ENCODE results near the gene TACC2.
"Not testable (repeated sequence)": the region's sequence is repeated elsewhere in the genome, so short reads cannot be mapped to it uniquely, and the experiment has no call there.

Gene TACC2

DNA sequence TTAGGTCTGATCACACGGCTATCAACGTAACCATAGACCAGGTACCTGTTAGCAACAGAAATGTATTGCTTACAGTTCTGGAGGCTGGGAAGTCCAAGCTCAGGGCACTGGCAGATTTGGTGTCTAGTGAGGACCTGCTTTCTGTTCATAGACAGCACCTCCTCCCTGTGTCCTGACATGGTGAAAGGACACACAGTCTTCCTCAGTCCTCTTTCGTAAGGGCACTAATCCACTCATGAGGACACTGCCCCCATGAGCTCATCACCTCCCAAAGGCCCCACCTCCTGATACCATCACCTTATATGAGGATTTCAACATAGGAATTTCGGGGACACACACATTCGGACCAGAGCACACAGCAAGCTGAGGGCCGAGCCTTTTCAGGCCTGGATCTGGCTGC is 210.7 kb downstream of the TACC2 start:
- DNase-seq = no peak

DNA sequence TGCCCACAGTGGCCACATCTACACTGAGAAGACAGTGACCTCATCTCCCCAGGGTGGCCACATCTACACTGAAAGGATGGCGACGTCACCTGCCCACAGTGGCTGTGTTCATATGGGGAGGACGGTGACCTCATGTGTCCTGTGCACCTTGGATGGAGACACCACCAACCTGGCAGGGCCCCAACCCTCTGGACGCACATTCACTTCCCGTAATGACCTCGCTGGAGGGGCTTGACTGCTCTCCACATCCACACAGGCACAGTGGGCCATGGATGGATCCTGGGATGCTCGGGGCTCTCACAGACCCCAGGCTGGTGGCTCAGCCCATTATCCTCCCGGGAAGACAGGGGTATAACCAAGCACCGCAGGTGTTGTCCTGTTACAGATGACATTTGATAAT is 212.4 kb downstream of the TACC2 start:
- no peak for DNase-seq

DNA sequence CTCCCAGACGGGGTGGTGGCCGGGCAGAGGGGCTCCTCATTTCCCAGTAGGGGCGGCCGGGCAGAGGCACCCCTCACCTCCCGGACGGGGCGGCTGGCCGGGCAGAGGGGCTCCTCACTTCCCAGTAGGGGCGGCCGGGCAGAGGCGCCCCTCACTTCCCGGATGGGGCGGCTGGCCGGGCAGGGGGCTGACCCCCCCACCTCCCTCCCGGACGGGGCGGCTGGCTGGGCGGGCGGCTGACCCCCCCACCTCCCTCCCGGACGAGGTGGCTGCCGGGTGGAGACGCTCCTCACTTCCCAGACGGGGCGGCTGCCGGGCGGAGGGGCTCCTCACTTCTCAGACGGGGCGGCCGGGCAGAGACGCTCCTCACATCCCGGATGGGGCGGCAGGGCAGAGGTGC is 214.2 kb downstream of the TACC2 start:
- not testable (repeated sequence) for DNase-seq

DNA sequence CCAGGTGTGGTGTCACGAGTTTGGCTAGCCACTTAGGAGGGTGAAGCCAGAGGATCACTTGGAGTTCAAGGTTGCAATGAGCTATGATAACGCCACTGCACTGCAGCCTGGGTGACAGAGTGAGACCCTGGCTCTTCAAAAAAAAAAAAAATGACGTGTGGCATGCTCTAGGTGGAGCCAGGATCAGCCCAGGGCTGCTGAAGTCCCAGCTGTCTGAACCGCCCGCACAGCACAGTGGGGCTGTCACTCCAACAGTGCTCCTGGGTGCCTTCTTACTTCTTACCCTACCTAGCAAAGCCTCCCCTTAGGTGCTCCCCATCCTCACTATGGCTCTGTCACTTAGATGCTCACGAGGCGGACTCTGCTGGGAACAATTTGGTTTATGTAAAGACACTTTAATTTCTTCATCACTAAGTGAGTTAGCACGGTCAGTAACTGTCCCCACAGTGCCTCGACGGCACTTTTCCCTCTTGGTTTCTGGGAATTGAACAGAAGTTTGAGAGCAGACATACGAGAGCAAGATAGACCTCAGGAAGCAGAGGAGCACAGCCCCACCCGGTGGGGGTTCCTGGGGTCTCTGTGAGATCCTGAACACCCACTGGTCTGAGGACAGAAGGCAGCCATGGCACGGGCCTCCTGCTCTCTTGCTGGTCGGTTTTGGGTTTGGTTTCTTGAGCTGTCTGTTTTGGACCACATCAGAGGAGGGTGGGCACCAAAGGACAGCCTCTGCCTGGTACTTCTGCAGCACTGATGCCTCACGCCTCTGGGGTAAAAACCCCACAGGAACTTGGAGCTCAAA is 215.9 kb downstream of the TACC2 start:
- no peak for DNase-seq

DNA sequence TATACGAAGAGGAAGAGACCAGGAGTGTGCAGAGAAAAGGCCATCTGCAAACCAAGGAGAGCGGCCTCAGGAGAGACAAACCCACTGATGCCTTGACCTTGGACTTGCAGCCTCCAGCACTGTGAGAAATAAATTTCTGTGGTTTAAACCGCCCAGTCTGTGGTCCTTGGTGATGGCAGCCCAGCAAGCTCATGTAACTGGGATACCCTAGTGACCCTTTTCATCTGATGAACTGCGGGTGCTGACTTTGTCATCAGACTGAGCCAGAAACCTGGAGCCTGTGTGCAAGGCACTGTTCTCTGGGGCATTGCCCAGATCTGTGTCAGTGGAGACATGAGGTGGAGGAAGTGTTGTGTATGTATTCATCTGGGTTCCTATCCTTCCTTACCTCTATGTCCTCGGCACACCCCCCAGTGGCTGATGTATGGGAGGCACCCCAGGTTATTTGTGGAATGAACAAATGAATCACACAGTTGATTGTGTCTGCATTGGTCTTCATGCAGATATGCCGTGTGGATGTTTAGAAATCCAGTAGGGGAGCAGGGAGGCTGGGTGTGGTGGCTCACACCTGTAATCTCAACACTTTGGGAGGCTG is 217.6 kb downstream of the TACC2 start:
- peak; percentile 1 for DNase-seq

DNA sequence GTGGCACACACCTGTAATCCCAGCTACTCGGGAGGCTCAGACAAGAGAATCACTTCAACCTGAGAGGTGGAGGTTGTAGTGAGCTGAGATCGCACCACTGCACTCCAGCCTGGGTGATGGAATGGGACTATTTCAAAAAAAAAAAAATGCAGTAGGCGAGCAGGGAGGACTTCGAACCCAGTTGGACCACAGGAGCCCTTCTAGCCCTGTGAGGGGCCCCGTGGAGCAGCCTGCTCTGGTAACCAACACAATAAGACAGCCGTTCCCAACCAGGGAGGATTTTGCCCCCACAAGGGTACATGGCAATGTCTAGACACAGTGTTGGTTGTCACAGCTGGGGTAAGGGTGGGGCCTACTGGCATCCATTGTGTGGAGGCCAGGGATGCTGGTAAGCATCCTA is 218.2 kb downstream of the TACC2 start:
- DNase-seq = no peak

DNA sequence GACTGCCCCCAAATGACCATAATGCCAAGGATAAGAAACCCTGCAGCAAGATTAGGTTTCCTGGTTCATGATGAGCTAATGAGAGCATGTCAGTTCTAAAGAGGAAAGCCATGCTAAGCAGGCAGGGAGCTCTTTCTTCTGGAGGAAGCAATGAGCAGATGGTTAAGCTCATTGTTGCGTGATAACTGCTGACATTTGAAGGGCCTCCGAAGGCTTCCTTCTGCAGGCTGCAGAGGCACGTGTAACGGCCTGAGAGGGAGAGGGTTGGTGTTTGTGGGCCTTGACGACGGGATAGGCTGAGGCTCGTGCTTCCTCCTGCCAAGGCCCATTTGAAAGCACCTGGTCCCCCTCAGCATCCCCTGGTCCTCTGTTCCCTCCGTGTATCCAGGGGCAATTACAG is 218.6 kb downstream of the TACC2 start:
- DNase-seq = peak; percentile 85

DNA sequence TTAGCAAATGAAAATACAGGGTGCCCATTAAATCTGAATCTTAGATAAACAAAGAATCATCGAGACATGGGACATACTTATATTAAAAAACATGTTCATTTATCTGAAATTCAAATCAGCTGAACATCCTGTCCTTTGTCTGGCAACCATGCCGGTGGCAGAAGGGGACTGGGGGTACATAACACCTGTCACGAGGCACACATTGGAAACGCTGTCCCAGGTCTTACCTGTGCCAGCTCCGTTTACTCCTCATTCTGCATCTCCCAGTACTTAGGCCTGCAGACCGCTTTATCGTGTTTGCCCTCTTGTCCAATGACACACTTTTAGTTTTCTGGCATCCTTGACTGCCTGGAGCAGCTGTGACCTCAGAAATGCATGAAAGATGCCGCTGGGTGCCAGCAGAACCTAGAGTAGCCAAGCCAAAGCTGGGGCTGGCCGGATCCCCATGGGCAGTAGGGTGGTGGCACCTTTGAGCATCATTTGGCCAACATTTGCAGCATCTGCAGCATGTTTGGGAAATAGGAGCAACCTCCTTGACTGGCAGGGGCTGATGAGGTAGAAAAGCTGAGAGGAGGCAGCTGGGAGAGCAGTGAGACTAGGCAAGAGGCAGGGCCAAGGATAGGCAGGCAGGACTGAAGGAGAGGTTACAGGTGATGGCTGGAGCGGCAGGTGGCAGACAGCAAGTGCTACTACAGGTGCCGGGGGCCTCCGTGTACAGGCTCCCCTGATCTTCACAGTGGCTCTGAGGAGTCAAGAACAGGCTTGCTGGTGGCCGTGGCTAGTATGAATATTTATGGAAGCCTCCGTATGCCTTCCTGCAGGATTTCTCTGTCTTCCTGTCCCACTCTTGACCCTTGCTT is 219.8 kb downstream of the TACC2 start:
- DNase-seq = no peak

DNA sequence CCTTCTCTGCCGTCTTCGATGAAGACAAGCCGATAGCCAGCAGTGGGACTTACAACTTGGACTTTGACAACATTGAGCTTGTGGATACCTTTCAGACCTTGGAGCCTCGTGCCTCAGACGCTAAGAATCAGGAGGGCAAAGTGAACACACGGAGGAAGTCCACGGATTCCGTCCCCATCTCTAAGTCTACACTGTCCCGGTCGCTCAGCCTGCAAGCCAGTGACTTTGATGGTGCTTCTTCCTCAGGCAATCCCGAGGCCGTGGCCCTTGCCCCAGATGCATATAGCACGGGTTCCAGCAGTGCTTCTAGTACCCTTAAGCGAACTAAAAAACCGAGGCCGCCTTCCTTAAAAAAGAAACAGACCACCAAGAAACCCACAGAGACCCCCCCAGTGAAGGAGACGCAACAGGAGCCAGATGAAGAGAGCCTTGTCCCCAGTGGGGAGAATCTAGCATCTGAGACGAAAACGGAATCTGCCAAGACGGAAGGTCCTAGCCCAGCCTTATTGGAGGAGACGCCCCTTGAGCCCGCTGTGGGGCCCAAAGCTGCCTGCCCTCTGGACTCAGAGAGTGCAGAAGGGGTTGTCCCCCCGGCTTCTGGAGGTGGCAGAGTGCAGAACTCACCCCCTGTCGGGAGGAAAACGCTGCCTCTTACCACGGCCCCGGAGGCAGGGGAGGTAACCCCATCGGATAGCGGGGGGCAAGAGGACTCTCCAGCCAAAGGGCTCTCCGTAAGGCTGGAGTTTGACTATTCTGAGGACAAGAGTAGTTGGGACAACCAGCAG is 221.7 kb downstream of the TACC2 start:
- DNase-seq = no peak

DNA sequence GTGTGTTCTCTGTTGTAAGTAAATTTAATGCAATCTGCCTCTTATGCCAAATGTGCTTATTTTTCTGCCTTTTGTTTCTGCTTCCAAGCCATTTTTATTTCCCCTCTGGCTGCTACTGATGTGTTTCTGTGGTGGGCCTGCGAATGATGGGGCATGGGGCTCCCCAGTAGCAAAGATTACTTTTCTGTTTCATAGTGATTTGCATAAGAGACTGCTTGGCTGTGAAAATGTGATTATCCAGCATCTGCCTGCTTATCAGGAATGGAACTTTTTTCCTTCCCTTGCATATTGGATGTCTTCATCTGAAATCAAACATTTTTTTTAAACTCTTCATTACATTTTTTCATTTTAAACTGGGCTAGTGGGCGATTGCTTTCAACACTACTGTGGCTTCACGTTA is 224.4 kb downstream of the TACC2 start:
- DNase-seq = no peak

DNA sequence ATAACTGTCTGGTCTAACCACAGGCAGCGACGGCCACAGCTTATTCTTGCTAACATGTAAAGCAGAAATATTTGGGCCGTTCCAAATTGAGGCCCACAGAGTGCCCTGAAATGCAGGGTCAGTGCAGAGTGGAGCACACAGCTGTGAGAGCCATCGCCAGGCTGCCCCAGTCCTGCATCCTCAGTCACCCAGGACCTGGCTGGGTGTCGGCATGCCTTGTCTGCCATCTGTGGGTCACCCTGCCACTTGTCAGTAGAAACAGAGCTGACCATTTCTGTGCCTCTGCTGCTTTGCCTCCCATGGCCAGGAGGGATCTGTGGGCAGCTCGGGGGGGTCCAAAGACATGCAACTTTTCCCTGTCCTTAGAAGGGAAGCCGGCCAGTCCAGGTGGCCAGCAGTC is 224.8 kb downstream of the TACC2 start:
- peak; percentile 66 for DNase-seq

DNA sequence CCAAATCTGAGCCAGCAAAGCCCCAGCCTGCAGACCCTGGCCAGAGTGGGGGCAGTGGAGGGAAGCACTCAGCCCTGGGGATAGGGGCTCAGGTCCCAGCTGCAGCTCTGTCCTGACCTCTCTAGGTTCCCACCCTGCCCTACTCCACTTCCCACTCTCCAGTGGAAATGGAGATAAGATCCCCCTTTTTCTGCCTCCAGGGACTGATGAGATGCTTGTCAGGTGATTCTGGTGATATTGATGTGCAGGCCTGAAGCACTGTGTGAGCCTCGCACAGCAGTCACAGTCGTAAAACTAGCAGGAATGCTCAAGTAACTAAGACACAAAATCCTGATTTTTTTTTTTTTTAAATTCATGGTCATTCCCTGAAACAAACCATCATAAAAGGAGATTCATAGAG is 227.1 kb downstream of the TACC2 start:
- DNase-seq = no peak

DNA sequence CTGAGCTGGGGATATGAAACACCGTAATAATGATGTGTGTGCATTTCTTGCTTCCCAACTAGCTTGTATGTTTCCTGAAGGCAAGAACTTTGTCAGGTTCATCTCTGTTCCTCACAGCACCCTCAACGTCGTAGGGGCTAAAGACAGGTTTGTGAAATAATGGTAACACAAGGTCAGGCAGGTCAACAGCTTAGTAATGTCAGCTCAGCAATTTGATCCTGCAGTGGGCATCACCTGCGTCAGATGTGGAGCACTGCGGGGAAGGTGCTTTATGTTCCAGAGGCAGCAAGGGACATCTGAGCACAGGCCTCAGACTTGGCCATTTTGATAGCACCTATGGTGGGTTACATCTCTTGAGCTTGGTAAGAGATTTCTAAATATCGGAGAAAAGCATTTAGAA is 230.4 kb downstream of the TACC2 start:
- DNase-seq = no peak

DNA sequence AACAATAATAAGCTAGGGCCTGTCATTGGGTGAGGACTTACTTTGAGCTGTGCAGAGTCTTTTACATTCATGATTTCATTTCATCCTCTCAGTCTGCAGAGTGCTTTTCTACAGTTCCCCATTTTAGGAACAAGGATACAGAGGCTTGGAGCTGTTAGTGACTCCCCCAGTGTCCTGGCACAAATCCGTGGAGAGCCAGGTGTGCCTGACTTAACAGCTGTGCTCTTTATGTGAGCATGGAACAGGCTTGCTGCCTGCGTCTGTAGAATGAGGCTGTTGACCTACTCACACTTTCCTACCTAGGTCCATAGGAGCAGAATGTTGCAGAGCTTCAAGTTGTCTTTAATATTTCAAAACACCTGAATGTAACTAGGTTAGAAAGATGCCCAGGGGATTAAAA is 231.8 kb downstream of the TACC2 start:
- no peak for DNase-seq

DNA sequence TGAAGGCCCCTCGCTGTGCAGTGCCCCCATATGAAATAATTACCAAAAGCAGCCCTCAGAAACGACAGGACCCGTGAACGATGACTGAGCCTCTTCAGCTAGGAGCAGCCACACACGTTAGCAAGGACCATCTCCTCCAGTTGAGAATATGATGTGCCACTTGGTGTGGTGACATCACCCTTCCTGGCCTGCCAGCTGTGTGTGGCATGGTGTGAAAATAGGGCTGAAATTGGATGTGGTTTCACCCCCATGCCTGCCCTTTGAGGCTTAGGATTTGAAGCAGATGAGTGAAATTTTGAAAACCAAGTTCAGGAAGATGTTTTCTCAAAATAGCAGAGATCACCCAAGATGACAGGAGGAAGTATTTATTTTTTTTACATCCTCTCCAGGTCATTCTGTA is 233.0 kb downstream of the TACC2 start:
- peak; percentile 72 for DNase-seq

DNA sequence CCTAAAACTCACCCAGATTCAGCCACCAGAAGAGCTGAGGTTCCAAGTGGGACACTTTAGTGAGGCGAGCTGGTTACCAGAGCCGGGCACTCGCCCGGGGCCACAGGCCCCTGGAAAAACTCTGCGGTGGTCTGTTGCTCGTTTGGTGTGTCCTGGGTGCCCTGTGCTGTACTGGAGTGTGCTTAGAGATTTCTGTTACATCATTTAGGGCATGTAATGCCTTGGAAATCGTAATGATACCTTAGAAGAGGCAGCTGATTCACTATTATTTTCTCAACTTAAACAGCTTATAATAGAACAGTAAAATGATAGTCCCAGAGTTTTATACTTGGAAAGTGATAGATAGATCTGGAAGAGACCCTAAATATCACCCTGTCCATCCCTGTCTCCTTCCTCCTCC is 233.7 kb downstream of the TACC2 start:
- DNase-seq = no peak

DNA sequence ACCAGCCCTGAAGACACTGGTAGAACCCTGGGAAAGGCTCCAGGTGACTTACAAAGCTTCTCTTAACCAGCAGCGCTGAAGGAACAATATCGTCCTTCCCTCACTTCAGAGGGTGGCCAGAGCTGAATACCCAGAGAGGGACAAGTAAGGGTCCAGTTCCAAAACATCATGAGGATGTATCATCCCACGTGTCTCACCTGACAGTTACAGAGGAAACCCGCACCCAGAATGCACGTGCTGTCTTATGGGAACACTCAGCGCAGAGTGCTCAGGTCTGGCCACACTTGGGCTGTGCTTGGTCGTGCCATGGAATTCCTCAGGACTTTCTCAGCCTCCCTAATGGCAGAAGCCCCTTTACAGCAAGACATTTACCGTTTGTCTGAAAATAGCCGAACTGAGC is 235.2 kb downstream of the TACC2 start:
- DNase-seq = no peak

DNA sequence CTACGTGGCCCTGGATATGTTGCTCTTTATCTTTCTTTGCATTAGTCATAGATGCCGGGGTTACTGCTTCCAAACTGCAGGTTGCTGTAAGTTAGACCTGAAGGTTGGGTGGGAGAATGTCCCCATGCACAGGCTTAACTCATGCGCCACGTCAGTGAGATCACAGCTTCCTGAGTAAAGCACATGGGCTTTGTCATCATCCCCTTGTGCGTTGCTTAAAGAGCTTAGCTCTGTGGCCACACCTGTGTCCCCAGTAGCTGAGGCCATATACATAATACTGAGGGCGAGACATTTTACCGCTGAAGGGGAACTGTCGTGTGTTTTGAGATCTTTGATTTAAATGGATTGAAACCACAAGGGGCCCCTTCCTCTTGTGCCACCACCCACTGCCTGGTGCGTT is 236.4 kb downstream of the TACC2 start:
- peak; percentile 67 for DNase-seq

DNA sequence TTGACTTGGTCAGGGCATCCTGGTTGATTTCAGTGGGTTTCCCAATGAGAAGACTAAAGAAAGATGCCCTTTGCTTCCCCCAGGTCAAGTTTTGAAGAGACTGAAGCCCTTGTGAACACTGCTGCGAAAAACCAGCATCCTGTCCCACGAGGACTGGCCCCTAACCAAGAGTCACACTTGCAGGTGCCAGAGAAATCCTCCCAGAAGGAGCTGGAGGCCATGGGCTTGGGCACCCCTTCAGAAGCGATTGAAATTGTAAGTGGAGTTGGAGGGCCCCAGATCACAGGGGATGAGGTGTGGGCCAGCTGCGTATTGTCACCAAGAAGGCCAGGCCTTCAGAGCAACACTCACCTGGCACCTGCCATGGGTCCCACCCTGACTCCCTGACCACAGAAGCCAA is 238.8 kb downstream of the TACC2 start:
- no peak for DNase-seq

DNA sequence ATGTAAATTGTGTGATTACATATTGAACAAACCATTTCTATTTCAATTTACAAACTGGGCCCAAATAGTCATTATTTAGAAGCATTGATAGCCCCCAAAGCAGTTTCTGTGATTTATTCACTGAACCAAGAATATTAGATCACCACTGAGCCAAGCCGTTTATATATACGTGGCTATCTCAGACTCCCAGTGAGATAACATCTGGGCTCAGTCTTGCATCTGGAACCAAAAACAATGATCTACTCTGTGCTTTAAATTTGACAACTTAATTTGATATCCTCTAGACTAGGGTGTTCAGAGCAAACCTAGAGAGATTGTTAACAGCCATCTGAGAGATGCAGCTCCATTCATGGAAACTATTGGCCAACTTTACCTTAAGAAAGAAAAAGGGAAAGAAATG is 240.7 kb downstream of the TACC2 start:
- no peak for DNase-seq

DNA sequence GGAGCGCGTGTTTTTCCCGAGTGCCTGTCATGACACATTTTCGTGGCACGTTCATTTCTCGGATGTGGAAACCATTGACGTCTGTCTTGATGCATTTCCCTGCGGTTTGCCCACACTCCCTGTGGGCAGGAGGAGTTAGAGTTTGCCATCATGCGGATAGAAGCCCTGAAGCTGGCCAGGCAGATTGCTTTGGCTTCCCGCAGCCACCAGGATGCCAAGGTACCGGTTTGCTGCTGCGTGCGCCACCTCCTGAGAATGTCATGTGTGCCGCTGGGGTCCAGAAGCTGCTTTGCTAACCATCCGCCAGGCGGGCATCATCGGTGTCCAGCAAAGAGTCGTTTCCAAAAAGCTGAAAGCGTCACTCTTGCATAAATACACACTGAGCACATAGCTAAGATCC is 241.3 kb downstream of the TACC2 start:
- no peak for DNase-seq

DNA sequence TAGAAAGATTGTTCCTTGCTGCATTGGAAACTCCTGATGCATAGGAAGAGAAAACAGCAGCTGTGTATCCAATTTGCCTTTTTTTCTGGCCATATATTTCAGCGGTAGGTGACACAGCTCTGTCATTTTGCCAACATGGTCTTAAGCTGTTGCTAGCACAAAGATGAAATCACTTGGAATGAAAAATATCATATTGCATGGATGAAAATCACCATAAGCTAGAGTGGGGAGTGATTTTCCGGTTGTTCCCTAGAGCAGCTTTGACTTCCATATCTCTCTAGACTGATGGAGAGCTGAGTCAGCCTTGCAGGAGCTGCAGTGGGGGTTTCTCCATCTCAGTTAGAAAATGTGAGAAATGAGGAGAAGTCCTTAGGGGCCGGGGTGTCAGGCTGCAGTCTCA is 243.8 kb downstream of the TACC2 start:
- no peak for DNase-seq

DNA sequence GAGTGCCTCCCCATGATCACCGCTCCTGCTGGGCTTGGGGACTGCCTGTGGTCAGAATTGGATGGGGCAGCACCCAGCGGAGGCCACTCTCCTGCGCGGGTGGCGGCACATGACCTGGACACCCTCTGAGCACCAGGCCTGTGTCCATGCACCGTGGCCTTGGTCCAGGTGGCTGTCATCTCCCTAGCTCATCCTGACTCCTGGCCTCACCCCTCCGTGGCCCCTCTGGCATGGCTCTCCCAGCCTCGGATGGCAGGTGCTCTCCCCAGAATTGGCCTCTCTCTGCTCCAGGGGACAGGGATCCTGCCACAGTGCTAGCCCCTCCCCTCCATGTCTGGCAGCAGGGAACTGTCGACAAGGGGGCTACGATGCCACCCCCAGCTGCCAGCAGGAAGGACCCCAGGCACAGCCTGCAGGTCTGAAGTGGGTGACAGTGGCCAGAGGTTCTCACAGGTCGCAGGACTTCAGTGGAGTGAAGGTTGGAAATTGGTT is 244.9 kb downstream of the TACC2 start:
- no peak for DNase-seq

Data from MV-4-11 (cell line).